Measurements from ENCODE around the gene BHLHA9.

- TF ChIP-seq PATZ1 (CRISPR knock-in tag; IDR thresholded peaks at IDR 0.05; ENCODE audit: borderline replicate concordance) = no peak
- TF ChIP-seq SNAI2 (CRISPR knock-in tag; IDR thresholded peaks at IDR 0.05) = no peak
- no peak for TF ChIP-seq CREB5 (CRISPR knock-in tag; IDR thresholded peaks at IDR 0.05; ENCODE audit: low read depth)
- no peak for TF ChIP-seq ZFP3 (CRISPR knock-in tag; IDR thresholded peaks at IDR 0.05)
- no peak for TF ChIP-seq ISL1 (CRISPR knock-in tag; IDR thresholded peaks at IDR 0.05)
- no peak for TF ChIP-seq ZFP30 (CRISPR knock-in tag; IDR thresholded peaks at IDR 0.05)
- TF ChIP-seq CSDC2 (CRISPR knock-in tag; IDR thresholded peaks at IDR 0.05) = no peak
- TF ChIP-seq ZNF565 (CRISPR knock-in tag; conservative IDR thresholded peaks at IDR 0.05; ENCODE audit: low read depth) = no peak
- no peak for TF ChIP-seq ZNF8 (CRISPR knock-in tag; IDR thresholded peaks at IDR 0.05)
- no peak for TF ChIP-seq OSR1 (CRISPR knock-in tag; IDR thresholded peaks at IDR 0.05)
- TF ChIP-seq CSRNP3 (CRISPR knock-in tag; IDR thresholded peaks at IDR 0.05) = no peak
- TF ChIP-seq ARNTL (CRISPR knock-in tag; IDR thresholded peaks at IDR 0.05; ENCODE audit: borderline replicate concordance, low read depth) = no peak
- no peak for TF ChIP-seq TOX (CRISPR knock-in tag; IDR thresholded peaks at IDR 0.05; ENCODE audit: borderline replicate concordance)
- TF ChIP-seq GLIS3 (CRISPR knock-in tag; IDR thresholded peaks at IDR 0.05) = no peak
Observed at GRCh38 chr17:1313270-1314005, 43.2 kb downstream of the BHLHA9 start.

All from SK-N-SH treated with all-trans-retinoic acid at 6 μM for 48 hours (cell line).